Uterus (tissue), 2 donors: Measurements from ENCODE around the gene MAGI2.

Experiments
- POLR2A ChIP-seq, 2 donors: fragments of 450-650 bp; IDR thresholded peaks; one replicate each; pipeline ENCODE4 v1.6.1; 2016; ENCODE audit warnings: antibody characterized with exemption in 2 of 2, mild to moderate bottlenecking in 1 of 2, moderate library complexity in 1 of 2
- TF ChIP-seq, protein P1 (sequence below), 4 experiments: fragments of 200-600 bp in 2 of 4; fragments of 450-650 bp in 2 of 4; sonication (generic) in 2 of 4; IDR thresholded peaks; one replicate each; pipeline ENCODE4 v1.5.1; 2016 to 2019; ENCODE audit warnings: antibody characterized with exemption in 4 of 4, mild to moderate bottlenecking in 2 of 4, moderate library complexity in 1 of 4

GRCh38 chr7:79359827-79360226, 93.6 kb downstream of the MAGI2 start:
- TF ChIP-seq, protein P1, sequence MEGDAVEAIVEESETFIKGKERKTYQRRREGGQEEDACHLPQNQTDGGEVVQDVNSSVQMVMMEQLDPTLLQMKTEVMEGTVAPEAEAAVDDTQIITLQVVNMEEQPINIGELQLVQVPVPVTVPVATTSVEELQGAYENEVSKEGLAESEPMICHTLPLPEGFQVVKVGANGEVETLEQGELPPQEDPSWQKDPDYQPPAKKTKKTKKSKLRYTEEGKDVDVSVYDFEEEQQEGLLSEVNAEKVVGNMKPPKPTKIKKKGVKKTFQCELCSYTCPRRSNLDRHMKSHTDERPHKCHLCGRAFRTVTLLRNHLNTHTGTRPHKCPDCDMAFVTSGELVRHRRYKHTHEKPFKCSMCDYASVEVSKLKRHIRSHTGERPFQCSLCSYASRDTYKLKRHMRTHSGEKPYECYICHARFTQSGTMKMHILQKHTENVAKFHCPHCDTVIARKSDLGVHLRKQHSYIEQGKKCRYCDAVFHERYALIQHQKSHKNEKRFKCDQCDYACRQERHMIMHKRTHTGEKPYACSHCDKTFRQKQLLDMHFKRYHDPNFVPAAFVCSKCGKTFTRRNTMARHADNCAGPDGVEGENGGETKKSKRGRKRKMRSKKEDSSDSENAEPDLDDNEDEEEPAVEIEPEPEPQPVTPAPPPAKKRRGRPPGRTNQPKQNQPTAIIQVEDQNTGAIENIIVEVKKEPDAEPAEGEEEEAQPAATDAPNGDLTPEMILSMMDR (IDR thresholded peaks at IDR 0.05) = no peak
- no peak for TF ChIP-seq POLR2A (IDR thresholded peaks at IDR 0.05)
